HepG2 (cell line): ENCODE results near the gene VAC14. TPM values are rescaled to one million over a fixed set of nuclear protein-coding genes. Genes with fewer than 3 reads are reported as not detected.

Experiments used
- ATAC-seq: fragments of 200-7000 bp; cut with Tn5 transposase; 3 replicates; pipeline ENCODE4 v1.9.1; 2020; ENCODE audit warnings: mild to moderate bottlenecking, moderate library complexity
- BruUV-seq: library from RNA; stranded (reverse); fragments of 400-500 nt; replicated peaks from 2 replicates; lab custom pipeline; 2021; lab: Mats Ljungman, UMichigan
- CTCF ChIA-PET: fragments of 300-600 bp; formaldehyde crosslinking; extraction: SDS; loops from one replicate; lab custom pipeline; 2021; ENCODE audit warnings: low total read pairs, inconsistent platforms, low intra/inter-chr PET ratio; lab: Yijun Ruan, JAX
- POLR2A ChIA-PET: fragments of 350-600 bp; sonication (Branson Sonifier 250); formaldehyde crosslinking; loops from one replicate; lab custom pipeline; 2020; ENCODE audit warnings: antibody characterized with exemption, inconsistent platforms; lab: Yijun Ruan, JAX
- DNase-seq: peaks from one replicate; pipeline ENCODE4 v3.0.0-alpha.2; 2015; ENCODE audit warnings: low spot score
- FAIRE-seq: peaks from 3 replicates; lab custom pipeline; 2011; peaks lifted over from hg19 to GRCh38; lab: Jason Lieb, UNC
- H2AFZ ChIP-seq: one replicate; pipeline ENCODE4 v1.6.1; 2011; ENCODE audit warnings: low read length, inconsistent platforms
- H3K27ac ChIP-seq: fragments of 300-600 bp; 3 replicates; pipeline ENCODE4 v1.8.0; 2011; ENCODE audit warnings: mixed run types, mild to moderate bottlenecking, mixed read lengths, low read length, inconsistent platforms; ENCODE audit not compliant: insufficient read depth; ENCODE audit errors: extremely low read length
- H3K27me3 ChIP-seq, 2 experiments: fragments of 200-600 bp in 1 of 2; 2 replicates in 1 of 2; 3 replicates in 1 of 2; pipeline versions ENCODE4 v1.6.0 to v1.8.0; 2011; ENCODE audit warnings: low read length in 2 of 2, mild to moderate bottlenecking in 2 of 2, moderate library complexity in 2 of 2, inconsistent platforms in 1 of 2; ENCODE audit not compliant: insufficient read depth in 2 of 2, control insufficient read depth in 1 of 2
- H3K36me3 ChIP-seq, 2 experiments: fragments of 200-600 bp in 1 of 2; replicated peaks in 1 of 2; 2 replicates in 1 of 2; 3 replicates in 1 of 2; pipeline versions ENCODE4 v1.5.1 to v1.8.0; 2011; ENCODE audit warnings: low read length in 2 of 2, inconsistent platforms in 1 of 2; ENCODE audit not compliant: insufficient read depth in 2 of 2, control insufficient read depth in 1 of 2
- H3K4me1 ChIP-seq: 2 replicates; pipeline ENCODE4 v1.5.1; 2012; ENCODE audit warnings: low read length, inconsistent platforms; ENCODE audit not compliant: insufficient read depth
- H3K4me2 ChIP-seq: 2 replicates; pipeline ENCODE4 v1.6.0; 2011; ENCODE audit warnings: low read depth, low read length, inconsistent platforms
- H3K4me3 ChIP-seq, 3 experiments: fragments of 200-600 bp in 1 of 3; sonication (generic), shearing (Covaris generic) in 1 of 3; replicated peaks in 1 of 3; 2 replicates each; pipeline ENCODE4 v1.5.1; 2011 to 2016; ENCODE audit warnings: low read length in 3 of 3, inconsistent platforms in 2 of 3, low read depth in 2 of 3, mild to moderate bottlenecking in 2 of 3, control low read depth in 1 of 3, mixed read lengths in 1 of 3; ENCODE audit not compliant: insufficient read depth in 1 of 3
- H3K79me2 ChIP-seq: one replicate; pipeline ENCODE4 v1.6.1; 2011; ENCODE audit warnings: low read length, inconsistent platforms; ENCODE audit not compliant: insufficient read depth
- H3K9ac ChIP-seq: 2 replicates; pipeline ENCODE4 v1.6.0; 2011; ENCODE audit warnings: mild to moderate bottlenecking, low read depth, low read length, inconsistent platforms; ENCODE audit not compliant: insufficient read depth
- H3K9me3 ChIP-seq: 2 replicates; pipeline ENCODE4 v1.5.1; 2012; ENCODE audit warnings: mild to moderate bottlenecking, low read length
- H4K20me1 ChIP-seq: 2 replicates; pipeline ENCODE4 v1.6.0; 2011; ENCODE audit warnings: inconsistent platforms, mild to moderate bottlenecking, low read length, moderate library complexity; ENCODE audit not compliant: insufficient read depth
- DZIP1 ChIP-seq: sonication (generic); formaldehyde crosslinking; IDR thresholded peaks from 2 replicates; pipeline ENCODE4 v1.5.0; 2020; ENCODE audit warnings: mild to moderate bottlenecking, missing genetic modification reagents
- EED ChIP-seq: sonication (generic); formaldehyde crosslinking; IDR thresholded peaks from 2 replicates; pipeline ENCODE4 v1.5.0; 2020; ENCODE audit warnings: mild to moderate bottlenecking, missing genetic modification reagents
- HNRNPL ChIP-seq: fragments of 200-400 bp; formaldehyde crosslinking; IDR thresholded peaks from 2 replicates; pipeline ENCODE4 v1.6.1; 2017; ENCODE audit warnings: mild to moderate bottlenecking, low read depth, low read length
- HOXA5 ChIP-seq: sonication (generic); formaldehyde crosslinking; IDR thresholded peaks from 2 replicates; pipeline ENCODE4 v1.4.0; 2020; ENCODE audit warnings: missing genetic modification reagents
- ISL2 ChIP-seq: sonication (generic); formaldehyde crosslinking; IDR thresholded peaks from 2 replicates; pipeline ENCODE4 v1.5.0; 2020; ENCODE audit warnings: missing genetic modification reagents
- PRDM15 ChIP-seq: sonication (generic); formaldehyde crosslinking; IDR thresholded peaks from 2 replicates; pipeline ENCODE4 v1.4.0; 2020; ENCODE audit warnings: missing genetic modification reagents
- STAG1 ChIP-seq: sonication (generic); formaldehyde crosslinking; IDR thresholded peaks from 2 replicates; pipeline ENCODE4 v1.4.0; 2020; ENCODE audit warnings: missing genetic modification reagents
- ZFY ChIP-seq: sonication (generic); formaldehyde crosslinking; IDR thresholded peaks from 2 replicates; pipeline ENCODE4 v1.4.0; 2020; ENCODE audit warnings: missing genetic modification reagents
- ZNF430 ChIP-seq: sonication (generic); formaldehyde crosslinking; IDR thresholded peaks from 2 replicates; pipeline ENCODE4 v1.9.0; 2021; ENCODE audit warnings: mild to moderate bottlenecking, missing genetic modification reagents
- WGBS: methylation state at CpG from one replicate; pipeline ENCODE4 v1.1.6; 2017; ENCODE audit warnings: low lambda C conversion rate; 5-methylcytosine and 5-hydroxymethylcytosine counted together
- in situ Hi-C: cut with HindIII; loops from 2 replicates; pipeline ENCODE4 v1.10.0; 2017; ENCODE audit warnings: low pct_unique_long_range_greater_than_20kb; ENCODE audit not compliant: extremely low pct_ligation_motif_present
- intact Hi-C: fragments of 100-400 bp; cut with micrococcal nuclease; formaldehyde crosslinking; loops from one replicate; pipeline ENCODE4 v1.10.0; 2022; ENCODE audit not compliant: unreplicated experiment
- polyA plus RNA-seq, 8 experiments: library from polyadenylated mRNA; depleted of rRNA in 3 of 8; stranded (reverse) in 7 of 8; unstranded in 1 of 8; fragments of >200 nt; fragmentation: Illumina TruSeq in 4 of 8; extraction: Trizol in 4 of 8; gene quantifications; 2 replicates each; pipeline versions ENCODE4 v1.2.1 to v1.2.3, GENCODE V29; 2011 to 2016; ENCODE audit warnings: low read depth in 4 of 8, missing spikeins in 1 of 8, mixed read lengths in 1 of 8; ENCODE audit not compliant: insufficient read depth in 1 of 8
- total RNA-seq, 5 experiments: library from RNA; depleted of rRNA; stranded (reverse); fragments of >200 nt; fragmentation: Illumina TruSeq; extraction: Trizol; gene quantifications; 2 replicates each; pipeline ENCODE4 v1.2.3, GENCODE V29; 2016; ENCODE audit warnings: low read depth in 1 of 5
- TF ChIP-seq, protein P1 (sequence below): sonication (generic); formaldehyde crosslinking; IDR thresholded peaks from 2 replicates; pipeline ENCODE4 v1.4.0; 2020; ENCODE audit warnings: missing genetic modification reagents, borderline replicate concordance
- TF ChIP-seq, protein P2 (sequence below): sonication (generic); formaldehyde crosslinking; IDR thresholded peaks from 2 replicates; pipeline ENCODE4 v1.4.0; 2020; ENCODE audit warnings: mild to moderate bottlenecking, missing genetic modification reagents

The VAC14 gene
- total and polyA plus RNA-seq, 2 of the 13 experiments (the other 11 are each of a cell fraction or from before 2014, with no cell fraction given): 23.5 to 24.6 TPM

GRCh38 chr16:70703041-70703834 lies 97.7 kb downstream of the VAC14 start (continued):
- TF ChIP-seq ZNF430 (CRISPR knock-in tag): no peak
- TF ChIP-seq ZFY (CRISPR knock-in tag): peak; percentile 56; the same call in 1 of the 2 replicates
- peak; percentile 35 for TF ChIP-seq STAG1 (CRISPR knock-in tag)
- TF ChIP-seq, all 625 proteins: peak for 38

DNA sequence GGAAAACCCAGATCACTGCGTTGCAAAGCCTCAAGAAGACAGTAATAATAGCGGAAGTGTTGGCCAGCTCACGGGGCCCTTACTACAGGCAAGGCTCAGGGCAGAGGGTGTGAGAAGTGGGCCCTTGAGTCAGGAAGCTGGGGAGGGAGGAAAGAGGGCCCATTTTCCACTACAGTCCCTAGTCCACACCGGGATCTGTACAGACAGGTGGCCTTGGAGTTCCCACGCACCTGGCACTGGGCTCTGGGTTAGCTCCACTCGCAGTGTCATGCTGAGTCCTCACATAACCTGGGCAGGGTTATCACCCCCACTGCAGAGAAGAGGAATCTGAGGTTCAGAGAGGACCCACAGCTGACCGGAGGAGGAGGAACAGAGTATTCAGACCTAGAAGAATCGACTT lies 98.3 kb downstream of the VAC14 start:
- BruUV-seq: no TSS peak
- Histone ChIP-seq H3K9ac (peak overlapping the region; percentile 52; the same call in 1 of the 2 replicates), H3K4me1 (peaks cover 52% of the 10 kb centered on the region), H3K36me3 (peaks cover 5 to 8% of the 10 kb centered on the region in 2 experiments; a peak in 2 of 5 replicates), H3K27ac (no peak overlapping the region), H3K9me3 (no peaks in the 10 kb centered on the region), H3K79me2 (no peaks in the 10 kb centered on the region), H3K4me2 (no peak overlapping the region), H3K27me3 (no peaks in the 10 kb centered on the region), H4K20me1 (no peaks in the 10 kb centered on the region), H3K4me3 (no peak overlapping the region), H2AFZ (no peak overlapping the region)
- CTCF ChIA-PET: interaction anchor here (1.6 to 2.9 kb wide), 2 partner anchors 36 to 68 kb away, joined by 16 to 27 read pairs; no protein-coding TSS in a partner anchor
- FAIRE-seq: no peak
- no peak for DNase-seq
- POLR2A ChIA-PET: interaction anchor here (1.1 to 7.0 kb wide), 10 partner anchors 9 to 68 kb away, joined by 3 to 134 read pairs (median 8); partner anchors contain the start of gene MTSS2
- 81% methylated on average over 8 of the region's 8 CpGs for WGBS
- in situ Hi-C loops: no loop called here
- no peak for ATAC-seq
- intact Hi-C loops: loop anchor here (1.0 to 2.0 kb wide), 4 partner anchors 16 to 69 kb away; partner anchors contain the start of gene MTSS2
- TF ChIP-seq, protein P1, sequence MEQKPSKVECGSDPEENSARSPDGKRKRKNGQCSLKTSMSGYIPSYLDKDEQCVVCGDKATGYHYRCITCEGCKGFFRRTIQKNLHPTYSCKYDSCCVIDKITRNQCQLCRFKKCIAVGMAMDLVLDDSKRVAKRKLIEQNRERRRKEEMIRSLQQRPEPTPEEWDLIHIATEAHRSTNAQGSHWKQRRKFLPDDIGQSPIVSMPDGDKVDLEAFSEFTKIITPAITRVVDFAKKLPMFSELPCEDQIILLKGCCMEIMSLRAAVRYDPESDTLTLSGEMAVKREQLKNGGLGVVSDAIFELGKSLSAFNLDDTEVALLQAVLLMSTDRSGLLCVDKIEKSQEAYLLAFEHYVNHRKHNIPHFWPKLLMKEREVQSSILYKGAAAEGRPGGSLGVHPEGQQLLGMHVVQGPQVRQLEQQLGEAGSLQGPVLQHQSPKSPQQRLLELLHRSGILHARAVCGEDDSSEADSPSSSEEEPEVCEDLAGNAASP (CRISPR knock-in tag): peak; percentile 14; the same call in 1 of the 2 replicates
- TF ChIP-seq, protein P2, sequence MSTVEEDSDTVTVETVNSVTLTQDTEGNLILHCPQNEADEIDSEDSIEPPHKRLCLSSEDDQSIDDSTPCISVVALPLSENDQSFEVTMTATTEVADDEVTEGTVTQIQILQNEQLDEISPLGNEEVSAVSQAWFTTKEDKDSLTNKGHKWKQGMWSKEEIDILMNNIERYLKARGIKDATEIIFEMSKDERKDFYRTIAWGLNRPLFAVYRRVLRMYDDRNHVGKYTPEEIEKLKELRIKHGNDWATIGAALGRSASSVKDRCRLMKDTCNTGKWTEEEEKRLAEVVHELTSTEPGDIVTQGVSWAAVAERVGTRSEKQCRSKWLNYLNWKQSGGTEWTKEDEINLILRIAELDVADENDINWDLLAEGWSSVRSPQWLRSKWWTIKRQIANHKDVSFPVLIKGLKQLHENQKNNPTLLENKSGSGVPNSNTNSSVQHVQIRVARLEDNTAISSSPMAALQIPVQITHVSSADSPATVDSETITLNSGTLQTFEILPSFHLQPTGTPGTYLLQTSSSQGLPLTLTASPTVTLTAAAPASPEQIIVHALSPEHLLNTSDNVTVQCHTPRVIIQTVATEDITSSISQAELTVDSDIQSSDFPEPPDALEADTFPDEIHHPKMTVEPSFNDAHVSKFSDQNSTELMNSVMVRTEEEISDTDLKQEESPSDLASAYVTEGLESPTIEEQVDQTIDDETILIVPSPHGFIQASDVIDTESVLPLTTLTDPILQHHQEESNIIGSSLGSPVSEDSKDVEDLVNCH (CRISPR knock-in tag): no peak
- TF ChIP-seq PRDM15 (CRISPR knock-in tag) (no peak), DZIP1 (CRISPR knock-in tag) (no peak), HOXA5 (no peak), EED (CRISPR knock-in tag) (0 out of 2 replicates have a peak, but pooled peaks have one; percentile 37), HNRNPL (no peak), ISL2 (CRISPR knock-in tag) (no peak)
